SU-DHL-6 (cell line): Measurements from ENCODE around the gene NPTXR.

Source experiments
- H2AFZ ChIP-seq: fragments of 200-600 bp; sonication (generic); 2 replicates; pipeline ENCODE4 v1.6.1; 2014; ENCODE audit warnings: low read depth, mild to moderate bottlenecking, moderate library complexity, mixed read lengths, antibody characterized with exemption, low read length; ENCODE audit not compliant: severe bottlenecking
- H3F3A ChIP-seq: fragments of 200-600 bp; shearing (Covaris generic); 2 replicates; pipeline ENCODE4 v1.6.0; 2016; ENCODE audit warnings: antibody characterized with exemption, mild to moderate bottlenecking; ENCODE audit not compliant: insufficient read depth
- H3K27ac ChIP-seq: fragments of 200-600 bp; sonication (generic); 2 replicates; pipeline ENCODE4 v1.5.1; 2016; ENCODE audit warnings: low read depth, mild to moderate bottlenecking, low read length, moderate library complexity, mixed read lengths
- H3K27me3 ChIP-seq: fragments of 200-600 bp; sonication (generic), shearing (Covaris generic); 2 replicates; pipeline ENCODE4 v1.6.0; 2014; ENCODE audit warnings: mild to moderate bottlenecking, low read length
- H3K36me3 ChIP-seq: fragments of 200-600 bp; sonication (generic); 2 replicates; pipeline ENCODE4 v1.6.1; 2014; ENCODE audit warnings: mild to moderate bottlenecking, low read length, mixed read lengths
- H3K4me2 ChIP-seq: fragments of 300-600, 200-600 bp; shearing (Covaris generic), sonication (generic); 2 replicates; pipeline ENCODE4 v1.6.0; 2014; ENCODE audit warnings: low read length, low read depth, mild to moderate bottlenecking; ENCODE audit not compliant: poor library complexity, severe bottlenecking
- H3K4me3 ChIP-seq: fragments of 200-600 bp; sonication (generic); 2 replicates; pipeline ENCODE4 v1.5.1; 2014; ENCODE audit warnings: antibody characterized with exemption, low read length, mild to moderate bottlenecking, mixed read lengths; ENCODE audit not compliant: insufficient read depth, poor library complexity, severe bottlenecking
- H3K79me2 ChIP-seq: fragments of 200-600 bp; sonication (generic); 2 replicates; pipeline ENCODE4 v1.6.1; 2014; ENCODE audit warnings: mild to moderate bottlenecking, low read length, moderate library complexity; ENCODE audit not compliant: insufficient read depth
- H3K9ac ChIP-seq: fragments of 200-600 bp; sonication (generic); 2 replicates; pipeline ENCODE4 v1.7.0; 2014; ENCODE audit warnings: mild to moderate bottlenecking, low read length
- H3K9me2 ChIP-seq: fragments of 200-600 bp; sonication (generic); replicated peaks from 2 replicates; pipeline ENCODE4 v1.6.1; 2014; ENCODE audit warnings: low read length; ENCODE audit not compliant: insufficient read depth
- H3K9me3 ChIP-seq: fragments of 200-600 bp; sonication (generic); 2 replicates; pipeline ENCODE4 v1.6.1; 2014; ENCODE audit warnings: low read length, mixed read lengths; ENCODE audit not compliant: insufficient read depth
- H4K20me1 ChIP-seq: fragments of 200-600 bp; sonication (generic); 2 replicates; pipeline ENCODE4 v1.6.1; 2014; ENCODE audit warnings: low read depth, mild to moderate bottlenecking, antibody characterized with exemption, low read length, moderate library complexity, mixed read lengths
- CTCF ChIP-seq: fragments of 200-600 bp; sonication (generic); IDR thresholded peaks from one replicate; pipeline ENCODE4 v1.5.1; 2017; ENCODE audit warnings: antibody characterized with exemption, mild to moderate bottlenecking, low read length, moderate library complexity; ENCODE audit not compliant: insufficient read depth, poor library complexity, severe bottlenecking
- EZH2phosphoT487 ChIP-seq: fragments of 200-600 bp; sonication (generic), shearing (Covaris generic); conservative IDR thresholded peaks from 2 replicates; pipeline ENCODE4 v1.6.1; 2018; ENCODE audit warnings: mild to moderate bottlenecking, antibody characterized with exemption, low read length, moderate library complexity, mixed read lengths

NPTXR gene

GRCh38 chr22:38853196-38853651 lies 9.4 kb upstream of the NPTXR start:
- no peaks in the 10 kb centered on the region for H3F3A ChIP-seq
- no peaks in the 10 kb centered on the region for H3K9me2 ChIP-seq
- H3K4me3 ChIP-seq = no peak overlapping the region
- no peak for TF ChIP-seq EZH2phosphoT487
- TF ChIP-seq CTCF = no peak
- H3K27me3 ChIP-seq = no peaks in the 10 kb centered on the region
- no peaks in the 10 kb centered on the region for H3K79me2 ChIP-seq
- no peak overlapping the region for H3K4me2 ChIP-seq
- no peak overlapping the region for H3K9ac ChIP-seq
- H3K27ac ChIP-seq = no peak overlapping the region
- H3K36me3 ChIP-seq = no peaks in the 10 kb centered on the region
- no peaks in the 10 kb centered on the region for H3K9me3 ChIP-seq
- no peaks in the 10 kb centered on the region for H4K20me1 ChIP-seq
- H2AFZ ChIP-seq = no peak overlapping the region

GRCh38 chr22:38852522-38852921 lies 8.7 kb upstream of the NPTXR start:
- no peak overlapping the region for H3K27ac ChIP-seq

GRCh38 chr22:38850941-38851849 lies 7.4 kb upstream of the NPTXR start:
- no peak overlapping the region for H3K4me3 ChIP-seq
- H3K4me2 ChIP-seq = no peak overlapping the region
- no peaks in the 10 kb centered on the region for H3F3A ChIP-seq
- H3K9me3 ChIP-seq = no peaks in the 10 kb centered on the region
- H3K27me3 ChIP-seq = no peaks in the 10 kb centered on the region
- no peak overlapping the region for H3K9ac ChIP-seq
- H4K20me1 ChIP-seq = no peaks in the 10 kb centered on the region
- H3K79me2 ChIP-seq = no peaks in the 10 kb centered on the region
- H3K9me2 ChIP-seq = no peaks in the 10 kb centered on the region
- H2AFZ ChIP-seq = no peak overlapping the region
- no peaks in the 10 kb centered on the region for H3K36me3 ChIP-seq
- H3K27ac ChIP-seq = no peak overlapping the region
- TF ChIP-seq EZH2phosphoT487 = no peak

More at GRCh38 chr22:38852522-38852921, 8.7 kb upstream of the NPTXR start:
- no peak overlapping the region for H2AFZ ChIP-seq
- H3K4me2 ChIP-seq = no peak overlapping the region
- H3K79me2 ChIP-seq = no peaks in the 10 kb centered on the region
- no peaks in the 10 kb centered on the region for H3F3A ChIP-seq
- no peaks in the 10 kb centered on the region for H3K36me3 ChIP-seq
- H3K9ac ChIP-seq = no peak overlapping the region
- no peak for TF ChIP-seq CTCF
- H3K4me3 ChIP-seq = no peak overlapping the region
- H3K9me2 ChIP-seq = no peaks in the 10 kb centered on the region
- no peaks in the 10 kb centered on the region for H3K9me3 ChIP-seq
- no peaks in the 10 kb centered on the region for H3K27me3 ChIP-seq
- H4K20me1 ChIP-seq = no peaks in the 10 kb centered on the region

- TF ChIP-seq CTCF (no peak), EZH2phosphoT487 (no peak)
- Histone ChIP-seq H3K27ac (no peak overlapping the region), H3K4me2 (no peak overlapping the region), H3K9ac (no peak overlapping the region), H4K20me1 (no peaks in the 10 kb centered on the region), H3F3A (no peaks in the 10 kb centered on the region), H3K9me3 (no peaks in the 10 kb centered on the region), H3K4me3 (no peak overlapping the region), H3K27me3 (no peaks in the 10 kb centered on the region), H2AFZ (no peak overlapping the region), H3K9me2 (no peaks in the 10 kb centered on the region), H3K79me2 (no peaks in the 10 kb centered on the region), H3K36me3 (no peaks in the 10 kb centered on the region)
Observed at GRCh38 chr22:38850399-38850798, 6.6 kb upstream of the NPTXR start.
